ENCODE results near the gene ARHGAP10. TPM values are rescaled to one million over a fixed set of nuclear protein-coding genes. Genes with fewer than 3 reads are reported as not detected.

ARHGAP10 gene
- total RNA-seq, 1 experiment from 2014 or later = 11.7 TPM

DNA sequence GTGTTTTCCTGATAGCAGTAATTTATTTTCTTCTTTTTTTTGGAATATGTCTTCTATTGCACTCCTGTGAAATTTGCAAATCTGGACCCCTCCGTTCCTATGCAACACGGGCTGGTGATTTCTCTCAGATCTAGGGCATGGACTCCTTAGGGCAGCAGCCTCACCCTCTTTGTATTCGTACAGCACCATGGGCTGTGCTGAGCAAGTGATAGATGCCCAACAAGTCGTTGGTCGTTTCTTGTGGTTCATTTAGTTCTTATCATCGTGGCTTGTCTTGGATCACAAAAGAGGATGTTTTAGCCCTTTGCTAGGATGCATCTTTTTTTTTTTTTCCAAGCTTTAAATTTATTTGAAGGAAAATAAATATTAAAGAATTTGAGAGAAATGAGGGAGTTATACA, 82.1 kb downstream of the ARHGAP10 start:
- intact Hi-C loops (cut with micrococcal nuclease; ENCODE audit: unreplicated experiment) = no loop called here
- Histone ChIP-seq H3K4me3 (ENCODE audit: low read depth in 2 of 2, low read length in 2 of 2) (no peak overlapping the region), H3K27ac (ENCODE audit: low read length) (no peak overlapping the region), H3K36me3 (ENCODE audit: control insufficient read depth, insufficient read depth, low read length) (no peaks in the 10 kb centered on the region), H3K27me3 (ENCODE audit: control insufficient read depth, insufficient read depth, low read length) (no peaks in the 10 kb centered on the region), H3K4me1 (ENCODE audit: control insufficient read depth, insufficient read depth, low read length) (peaks cover 5% of the 10 kb centered on the region; the same call in 1 of the 2 replicates), H3K9me3 (ENCODE audit: control insufficient read depth, insufficient read depth, low read depth, low read length) (no peaks in the 10 kb centered on the region)
- in situ Hi-C loops (cut with HindIII; ENCODE audit: low pct_unique_long_range_greater_than_20kb, low sequenced_read_pairs) = no loop called here
- TF ChIP-seq POLR2AphosphoS5 (IDR thresholded peaks at IDR 0.05; ENCODE audit: low read depth, low read length) (no peak), SIN3A (IDR thresholded peaks at IDR 0.05; ENCODE audit: borderline replicate concordance, insufficient read depth, low read depth, low read length) (no peak), TCF7L2 (IDR thresholded peaks at IDR 0.05; ENCODE audit: low read depth, low read length) (no peak)
- TF ChIP-seq, protein P1, sequence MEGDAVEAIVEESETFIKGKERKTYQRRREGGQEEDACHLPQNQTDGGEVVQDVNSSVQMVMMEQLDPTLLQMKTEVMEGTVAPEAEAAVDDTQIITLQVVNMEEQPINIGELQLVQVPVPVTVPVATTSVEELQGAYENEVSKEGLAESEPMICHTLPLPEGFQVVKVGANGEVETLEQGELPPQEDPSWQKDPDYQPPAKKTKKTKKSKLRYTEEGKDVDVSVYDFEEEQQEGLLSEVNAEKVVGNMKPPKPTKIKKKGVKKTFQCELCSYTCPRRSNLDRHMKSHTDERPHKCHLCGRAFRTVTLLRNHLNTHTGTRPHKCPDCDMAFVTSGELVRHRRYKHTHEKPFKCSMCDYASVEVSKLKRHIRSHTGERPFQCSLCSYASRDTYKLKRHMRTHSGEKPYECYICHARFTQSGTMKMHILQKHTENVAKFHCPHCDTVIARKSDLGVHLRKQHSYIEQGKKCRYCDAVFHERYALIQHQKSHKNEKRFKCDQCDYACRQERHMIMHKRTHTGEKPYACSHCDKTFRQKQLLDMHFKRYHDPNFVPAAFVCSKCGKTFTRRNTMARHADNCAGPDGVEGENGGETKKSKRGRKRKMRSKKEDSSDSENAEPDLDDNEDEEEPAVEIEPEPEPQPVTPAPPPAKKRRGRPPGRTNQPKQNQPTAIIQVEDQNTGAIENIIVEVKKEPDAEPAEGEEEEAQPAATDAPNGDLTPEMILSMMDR (IDR thresholded peaks at IDR 0.05) = no peak
- ChIA-PET POLR2A (no interaction called here), CTCF (no interaction called here)
- BruUV-seq (replicated peaks) = no TSS peak
- no peak for ATAC-seq
- no peak for DNase-seq (ENCODE audit: low read depth, low spot score)

DNA sequence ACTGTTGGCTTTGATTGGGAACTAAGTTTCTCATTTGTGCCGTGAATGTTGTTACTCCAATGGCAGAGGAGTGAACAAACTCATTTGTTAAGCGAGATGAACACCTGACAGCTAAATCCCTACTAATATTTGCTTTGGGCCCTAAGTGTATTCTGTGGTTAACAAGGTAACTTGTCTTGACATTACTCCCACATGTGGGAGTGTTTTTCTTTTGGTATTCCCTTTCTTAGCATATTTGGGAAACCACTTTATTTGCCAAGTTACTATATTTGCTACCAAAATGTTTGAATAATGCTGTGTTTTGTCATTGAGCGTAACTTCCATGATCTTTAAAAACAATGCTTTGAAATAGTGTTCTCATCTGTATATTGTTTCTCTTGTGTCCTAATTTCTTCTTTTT, 82.5 kb downstream of the ARHGAP10 start:
- intact Hi-C loops (cut with micrococcal nuclease; ENCODE audit: unreplicated experiment) = no loop called here
- no TSS peak for BruUV-seq (replicated peaks)
- no peak overlapping the region for H3K27ac ChIP-seq (ENCODE audit: low read length)
- no peaks in the 10 kb centered on the region for H3K9me3 ChIP-seq (ENCODE audit: control insufficient read depth, insufficient read depth, low read depth, low read length)
- no peaks in the 10 kb centered on the region for H3K36me3 ChIP-seq (ENCODE audit: control insufficient read depth, insufficient read depth, low read length)
- ChIA-PET CTCF (no interaction called here), POLR2A (no interaction called here)
- in situ Hi-C loops (cut with HindIII; ENCODE audit: low pct_unique_long_range_greater_than_20kb, low sequenced_read_pairs) = no loop called here
- DNase-seq (ENCODE audit: low read depth, low spot score) = no peak
- H3K27me3 ChIP-seq (ENCODE audit: control insufficient read depth, insufficient read depth, low read length) = no peaks in the 10 kb centered on the region
- H3K4me1 ChIP-seq (ENCODE audit: control insufficient read depth, insufficient read depth, low read length) = peaks cover 5% of the 10 kb centered on the region; the same call in 1 of the 2 replicates
- H3K4me3 ChIP-seq (ENCODE audit: low read depth in 2 of 2, low read length in 2 of 2) = no peak overlapping the region
- TF ChIP-seq SIN3A (IDR thresholded peaks at IDR 0.05; ENCODE audit: borderline replicate concordance, insufficient read depth, low read depth, low read length) (no peak), POLR2AphosphoS5 (IDR thresholded peaks at IDR 0.05; ENCODE audit: low read depth, low read length) (no peak), TCF7L2 (IDR thresholded peaks at IDR 0.05; ENCODE audit: low read depth, low read length) (no peak)
- TF ChIP-seq, protein P1 (IDR thresholded peaks at IDR 0.05) = no peak
- TF ChIP-seq, protein P2, sequence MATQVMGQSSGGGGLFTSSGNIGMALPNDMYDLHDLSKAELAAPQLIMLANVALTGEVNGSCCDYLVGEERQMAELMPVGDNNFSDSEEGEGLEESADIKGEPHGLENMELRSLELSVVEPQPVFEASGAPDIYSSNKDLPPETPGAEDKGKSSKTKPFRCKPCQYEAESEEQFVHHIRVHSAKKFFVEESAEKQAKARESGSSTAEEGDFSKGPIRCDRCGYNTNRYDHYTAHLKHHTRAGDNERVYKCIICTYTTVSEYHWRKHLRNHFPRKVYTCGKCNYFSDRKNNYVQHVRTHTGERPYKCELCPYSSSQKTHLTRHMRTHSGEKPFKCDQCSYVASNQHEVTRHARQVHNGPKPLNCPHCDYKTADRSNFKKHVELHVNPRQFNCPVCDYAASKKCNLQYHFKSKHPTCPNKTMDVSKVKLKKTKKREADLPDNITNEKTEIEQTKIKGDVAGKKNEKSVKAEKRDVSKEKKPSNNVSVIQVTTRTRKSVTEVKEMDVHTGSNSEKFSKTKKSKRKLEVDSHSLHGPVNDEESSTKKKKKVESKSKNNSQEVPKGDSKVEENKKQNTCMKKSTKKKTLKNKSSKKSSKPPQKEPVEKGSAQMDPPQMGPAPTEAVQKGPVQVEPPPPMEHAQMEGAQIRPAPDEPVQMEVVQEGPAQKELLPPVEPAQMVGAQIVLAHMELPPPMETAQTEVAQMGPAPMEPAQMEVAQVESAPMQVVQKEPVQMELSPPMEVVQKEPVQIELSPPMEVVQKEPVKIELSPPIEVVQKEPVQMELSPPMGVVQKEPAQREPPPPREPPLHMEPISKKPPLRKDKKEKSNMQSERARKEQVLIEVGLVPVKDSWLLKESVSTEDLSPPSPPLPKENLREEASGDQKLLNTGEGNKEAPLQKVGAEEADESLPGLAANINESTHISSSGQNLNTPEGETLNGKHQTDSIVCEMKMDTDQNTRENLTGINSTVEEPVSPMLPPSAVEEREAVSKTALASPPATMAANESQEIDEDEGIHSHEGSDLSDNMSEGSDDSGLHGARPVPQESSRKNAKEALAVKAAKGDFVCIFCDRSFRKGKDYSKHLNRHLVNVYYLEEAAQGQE (IDR thresholded peaks at IDR 0.05; ENCODE audit: insufficient read depth in 1 of 2, low read depth in 2 of 2, low read length in 1 of 2) = no peak
- no peak for ATAC-seq

Data from Panc1 (cell line).